H1 (cell line): ENCODE data around the gene NCF2. TPM values are rescaled to one million over a fixed set of nuclear protein-coding genes. Genes with fewer than 3 reads are reported as not detected.

Source experiments
- ASH2L ChIP-seq: fragments of 200-600, 300-600 bp; sonication (generic); IDR thresholded peaks from one replicate; pipeline ENCODE4 v1.7.1; 2017; ENCODE audit warnings: low read length
- CBX8 ChIP-seq: fragments of 300-800, 300-1000 bp; sonication (generic); IDR thresholded peaks from 2 replicates; pipeline ENCODE4 v1.7.1; 2016; ENCODE audit warnings: low read depth, low read length, borderline replicate concordance
- CHD1 ChIP-seq: IDR thresholded peaks from 2 replicates; pipeline ENCODE4 v1.6.1; 2012; ENCODE audit warnings: low read depth, low read length, improper control_type of control experiment
- CHD7 ChIP-seq: fragments of 300-600 bp; sonication (generic); IDR thresholded peaks from 2 replicates; pipeline ENCODE4 v1.7.1; 2012; ENCODE audit warnings: low read length, moderate library complexity, mild to moderate bottlenecking, inconsistent platforms; ENCODE audit not compliant: insufficient replicate concordance
- CTBP2 ChIP-seq: IDR thresholded peaks from 2 replicates; pipeline ENCODE4 v1.7.0; 2011; ENCODE audit warnings: borderline replicate concordance, mild to moderate bottlenecking, moderate library complexity, mixed read lengths, low read length; ENCODE audit not compliant: insufficient read depth, insufficient read length
- EGR1 ChIP-seq: IDR thresholded peaks from 2 replicates; pipeline ENCODE4 v1.6.1; 2011; ENCODE audit warnings: low read depth, low read length, borderline replicate concordance
- KDM1A ChIP-seq: fragments of 200-600, 300-600 bp; sonication (generic); IDR thresholded peaks from 2 replicates; pipeline ENCODE4 v1.7.1; 2016; ENCODE audit warnings: mild to moderate bottlenecking, low read length, borderline replicate concordance
- POU5F1 ChIP-seq: IDR thresholded peaks from 2 replicates; pipeline ENCODE4 v1.6.1; 2011; ENCODE audit warnings: low read depth, mild to moderate bottlenecking, low read length, moderate library complexity
- SAP30 ChIP-seq: fragments of 300-600 bp; sonication (generic); IDR thresholded peaks from 2 replicates; pipeline ENCODE4 v1.7.1; 2012; ENCODE audit warnings: low read length, moderate library complexity, mild to moderate bottlenecking, inconsistent platforms; ENCODE audit not compliant: insufficient read depth, insufficient replicate concordance
- polyA plus RNA-seq, 7 experiments: library from polyadenylated mRNA; depleted of rRNA in 3 of 7; stranded (reverse) in 5 of 7; unstranded in 2 of 7; fragments of >200 nt in 5 of 7; fragments of 200-250 nt in 2 of 7; gene quantifications; 1 replicate in 5 of 7; 2 replicates in 1 of 7; 4 replicates in 1 of 7; pipeline versions ENCODE4 v1.2.1 to v1.2.3, GENCODE V29; 2011 to 2013; ENCODE audit warnings: missing spikeins in 2 of 7, mixed read lengths in 2 of 7
- total RNA-seq: library from RNA; stranded (reverse); fragmentation: NEBNext Ultra II Directional; extraction: Animal tissue kit (Norgen Biotek cat#: 25700); gene quantifications from 2 replicates; pipeline ENCODE4 v1.2.1, GENCODE V29; 2021

The NCF2 gene
- total and polyA plus RNA-seq, 2 of the 8 experiments (the other 6 are each of a cell fraction or from before 2014, with no cell fraction given), result not detected

- TF ChIP-seq CHD7 (no peak), EGR1 (no peak), SAP30 (no peak), KDM1A (no peak), ASH2L (no peak), CHD1 (no peak), POU5F1 (no peak), CTBP2 (no peak), CBX8 (no peak)
- TF ChIP-seq, all 59 proteins: peak for 0
These were observed 43.8 kb downstream of the NCF2 start (continued) for GRCh38 chr1:183546427-183546826.
